Measurements from ENCODE around the gene PIWIL1.

- TF ChIP-seq, protein P1, sequence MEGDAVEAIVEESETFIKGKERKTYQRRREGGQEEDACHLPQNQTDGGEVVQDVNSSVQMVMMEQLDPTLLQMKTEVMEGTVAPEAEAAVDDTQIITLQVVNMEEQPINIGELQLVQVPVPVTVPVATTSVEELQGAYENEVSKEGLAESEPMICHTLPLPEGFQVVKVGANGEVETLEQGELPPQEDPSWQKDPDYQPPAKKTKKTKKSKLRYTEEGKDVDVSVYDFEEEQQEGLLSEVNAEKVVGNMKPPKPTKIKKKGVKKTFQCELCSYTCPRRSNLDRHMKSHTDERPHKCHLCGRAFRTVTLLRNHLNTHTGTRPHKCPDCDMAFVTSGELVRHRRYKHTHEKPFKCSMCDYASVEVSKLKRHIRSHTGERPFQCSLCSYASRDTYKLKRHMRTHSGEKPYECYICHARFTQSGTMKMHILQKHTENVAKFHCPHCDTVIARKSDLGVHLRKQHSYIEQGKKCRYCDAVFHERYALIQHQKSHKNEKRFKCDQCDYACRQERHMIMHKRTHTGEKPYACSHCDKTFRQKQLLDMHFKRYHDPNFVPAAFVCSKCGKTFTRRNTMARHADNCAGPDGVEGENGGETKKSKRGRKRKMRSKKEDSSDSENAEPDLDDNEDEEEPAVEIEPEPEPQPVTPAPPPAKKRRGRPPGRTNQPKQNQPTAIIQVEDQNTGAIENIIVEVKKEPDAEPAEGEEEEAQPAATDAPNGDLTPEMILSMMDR (IDR thresholded peaks at IDR 0.05), result no peak
- no peak for TF ChIP-seq POLR2AphosphoS5 (IDR thresholded peaks at IDR 0.05; ENCODE audit: low read depth, low read length)
- no peak for TF ChIP-seq EP300 (IDR thresholded peaks at IDR 0.05; ENCODE audit: borderline replicate concordance in 1 of 2, low read depth in 1 of 2, low read length in 1 of 2)
Observed at GRCh38 chr12:130290114-130290513, 47.6 kb upstream of the PIWIL1 start.
